GM12801 (cell line): ENCODE results near the gene HLA-DOB.

Source experiments
- TF ChIP-seq, protein P1 (sequence below): IDR thresholded peaks from one replicate; pipeline ENCODE4 v1.5.1; 2011; ENCODE audit warnings: control low read depth; ENCODE audit not compliant: insufficient read length; ENCODE audit errors: extremely low read depth

The HLA-DOB gene

DNA sequence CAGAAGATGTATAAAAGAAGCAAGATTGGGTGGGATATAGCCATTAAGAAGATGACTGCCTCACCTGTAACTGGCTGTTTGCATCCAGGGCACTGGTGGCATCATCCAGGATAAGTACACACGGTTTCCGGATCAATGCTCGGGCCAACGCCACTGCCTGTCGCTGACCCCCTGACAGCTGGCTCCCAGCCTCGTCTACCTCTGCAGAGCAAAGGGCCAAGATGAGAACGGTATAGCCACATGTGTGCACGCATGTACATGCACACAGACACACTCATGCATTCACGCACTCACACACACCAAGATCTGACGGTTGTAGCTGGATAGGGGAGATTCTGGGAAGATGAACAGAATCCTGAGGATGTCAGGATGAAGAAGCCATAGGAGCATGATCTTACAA is 30.2 kb upstream of the HLA-DOB start:
- TF ChIP-seq, protein P1, sequence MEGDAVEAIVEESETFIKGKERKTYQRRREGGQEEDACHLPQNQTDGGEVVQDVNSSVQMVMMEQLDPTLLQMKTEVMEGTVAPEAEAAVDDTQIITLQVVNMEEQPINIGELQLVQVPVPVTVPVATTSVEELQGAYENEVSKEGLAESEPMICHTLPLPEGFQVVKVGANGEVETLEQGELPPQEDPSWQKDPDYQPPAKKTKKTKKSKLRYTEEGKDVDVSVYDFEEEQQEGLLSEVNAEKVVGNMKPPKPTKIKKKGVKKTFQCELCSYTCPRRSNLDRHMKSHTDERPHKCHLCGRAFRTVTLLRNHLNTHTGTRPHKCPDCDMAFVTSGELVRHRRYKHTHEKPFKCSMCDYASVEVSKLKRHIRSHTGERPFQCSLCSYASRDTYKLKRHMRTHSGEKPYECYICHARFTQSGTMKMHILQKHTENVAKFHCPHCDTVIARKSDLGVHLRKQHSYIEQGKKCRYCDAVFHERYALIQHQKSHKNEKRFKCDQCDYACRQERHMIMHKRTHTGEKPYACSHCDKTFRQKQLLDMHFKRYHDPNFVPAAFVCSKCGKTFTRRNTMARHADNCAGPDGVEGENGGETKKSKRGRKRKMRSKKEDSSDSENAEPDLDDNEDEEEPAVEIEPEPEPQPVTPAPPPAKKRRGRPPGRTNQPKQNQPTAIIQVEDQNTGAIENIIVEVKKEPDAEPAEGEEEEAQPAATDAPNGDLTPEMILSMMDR = no peak

DNA sequence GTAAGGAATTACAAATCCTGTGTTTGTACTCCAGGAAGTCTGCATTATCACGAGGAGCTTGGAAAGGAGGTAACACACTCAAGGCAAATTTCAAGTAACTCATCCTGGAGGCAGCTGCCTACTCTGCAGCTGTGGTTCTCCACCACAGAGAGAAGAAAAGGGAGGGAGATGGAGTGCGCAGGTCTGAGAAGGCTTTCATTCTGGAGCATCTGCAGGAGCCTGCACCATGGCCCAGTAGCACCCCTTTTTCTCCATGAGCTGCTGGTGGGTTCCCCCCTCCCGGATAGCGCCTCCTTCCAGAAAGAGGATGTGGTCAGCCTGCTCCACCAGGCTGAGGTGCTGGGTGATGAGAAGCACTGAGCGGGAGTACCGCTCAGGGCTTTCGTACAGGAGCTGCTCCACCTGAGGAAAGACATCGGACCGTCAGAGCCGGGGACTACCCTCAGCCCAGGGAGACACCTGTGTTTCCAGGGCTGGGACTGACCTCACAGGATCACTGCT is 28.6 kb upstream of the HLA-DOB start:
- TF ChIP-seq, protein P1 = no peak

DNA sequence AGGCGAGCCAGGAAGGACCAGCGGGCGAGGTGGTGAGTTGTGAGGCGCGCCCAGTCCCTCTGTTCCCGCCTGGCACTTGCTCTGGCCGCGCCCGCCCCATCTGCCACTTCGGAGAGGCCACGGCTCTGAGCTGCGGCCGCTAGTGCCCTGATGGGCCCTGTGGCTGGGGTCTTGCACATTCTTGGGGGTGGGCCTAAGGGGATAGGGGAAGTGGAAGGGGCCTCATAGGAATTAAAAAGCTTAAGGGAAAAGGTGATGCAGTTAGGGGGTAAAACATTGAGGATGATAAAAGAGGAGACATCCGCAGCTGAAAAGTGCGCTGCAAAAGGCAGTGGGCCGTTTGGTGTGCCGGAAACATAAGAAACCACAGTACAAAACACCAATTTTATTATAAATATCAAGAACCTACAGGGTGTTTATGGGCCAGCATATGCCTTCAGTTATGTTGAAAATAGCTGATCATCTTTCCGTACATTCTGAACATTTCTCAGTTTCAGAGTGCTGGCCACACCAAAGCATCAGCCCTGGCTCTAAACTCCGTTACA is 28.1 kb upstream of the HLA-DOB start:
- TF ChIP-seq, protein P1 = no peak

DNA sequence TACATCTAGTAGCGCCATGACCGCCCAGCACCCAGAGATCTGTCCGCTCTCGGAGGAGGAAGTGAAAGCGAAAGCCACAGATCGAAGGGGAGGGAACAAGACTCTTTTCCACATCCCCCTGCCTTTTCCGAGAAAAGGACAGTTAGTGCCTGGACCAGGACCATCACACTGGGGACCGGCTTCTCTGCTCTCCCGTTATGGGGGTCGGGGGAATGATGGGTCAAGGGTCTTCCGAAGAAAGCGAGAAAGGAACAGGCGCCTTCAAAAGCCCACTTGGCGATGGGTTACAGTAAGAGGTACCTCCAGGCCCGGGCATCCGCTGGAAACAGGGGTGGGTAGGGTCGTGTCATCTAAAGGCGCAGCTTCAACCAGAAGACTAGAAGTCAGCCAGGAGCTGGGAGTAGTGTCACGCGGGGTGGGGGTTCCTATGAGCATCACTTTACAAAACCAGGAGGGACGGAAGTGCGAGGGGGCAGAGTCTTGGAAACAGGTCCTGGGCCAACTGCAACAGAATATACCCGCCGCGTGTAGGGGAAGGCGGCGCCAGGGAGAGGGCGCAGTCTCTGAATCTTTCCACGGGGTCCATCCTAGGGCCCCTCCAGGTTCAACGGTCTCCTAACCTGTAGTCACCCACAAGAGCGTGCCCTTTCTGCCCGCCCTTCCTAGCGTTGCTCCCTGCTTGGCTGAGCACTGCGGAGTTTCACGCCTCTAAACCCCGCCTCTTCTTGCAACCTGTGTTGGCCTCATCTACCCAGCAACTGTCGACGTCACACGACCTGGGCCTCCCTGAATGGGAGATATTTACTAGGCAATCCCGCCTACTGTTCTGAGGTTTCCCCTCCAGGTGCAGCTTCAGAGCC is 27.4 kb upstream of the HLA-DOB start, which contains the start of gene PSMB8:
PSMB8 (minus strand) TSS at position 69 of the 860 bp plus-strand sequence; CDS start at position 18, 51 bp downstream.
- TF ChIP-seq, protein P1 = no peak

DNA sequence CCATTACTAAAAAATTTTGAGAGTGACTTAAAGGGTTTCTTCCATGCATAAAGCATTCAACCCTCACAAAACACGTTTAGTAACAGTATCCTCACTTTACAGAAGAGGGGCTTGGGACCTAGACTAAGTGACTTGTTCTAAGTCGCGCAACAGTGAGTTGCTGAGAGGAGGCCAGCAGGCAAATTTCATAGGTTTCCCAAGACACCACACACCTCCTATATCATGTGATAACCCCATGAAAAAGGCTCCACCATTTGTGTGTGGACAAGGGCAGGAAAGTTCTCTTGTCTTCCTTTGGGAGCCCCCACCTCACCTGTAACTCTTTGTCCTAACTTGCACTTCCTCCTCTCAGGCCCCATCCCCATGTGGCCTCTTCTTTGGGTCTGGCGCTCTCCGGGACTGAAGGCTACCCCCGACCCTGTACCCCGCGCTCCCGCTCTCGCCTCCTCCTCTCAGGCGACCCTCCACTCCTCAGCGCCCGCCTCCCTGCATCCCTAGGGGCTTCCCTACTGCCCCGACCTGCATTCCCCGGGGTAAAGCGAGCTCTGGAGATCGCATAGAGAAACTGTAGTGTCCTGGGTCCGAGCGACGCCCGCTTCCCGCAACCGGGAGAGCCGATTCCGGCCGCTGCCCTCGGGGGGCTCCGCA is 26.7 kb upstream of the HLA-DOB start:
- TF ChIP-seq, protein P1 = no peak

DNA sequence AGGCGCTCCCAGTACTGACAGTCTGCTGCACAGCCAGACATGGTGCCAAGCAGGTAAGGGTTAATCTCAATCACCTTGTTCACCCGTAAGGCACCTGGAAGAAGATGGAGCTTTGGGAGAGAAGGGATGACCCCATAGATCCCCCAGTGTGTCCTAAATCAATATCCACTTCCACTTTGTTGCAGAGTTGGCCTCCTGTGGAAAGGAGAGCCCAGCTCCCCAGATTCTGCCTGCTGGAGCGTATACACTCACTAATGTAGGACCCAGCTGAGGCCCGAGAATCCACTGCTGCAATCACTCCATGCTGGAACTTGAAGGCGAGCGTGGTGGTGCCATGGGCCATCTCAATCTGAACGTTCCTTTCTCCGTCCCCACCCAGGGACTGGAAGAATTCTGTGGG is 25.9 kb upstream of the HLA-DOB start:
- TF ChIP-seq, protein P1 = no peak

DNA sequence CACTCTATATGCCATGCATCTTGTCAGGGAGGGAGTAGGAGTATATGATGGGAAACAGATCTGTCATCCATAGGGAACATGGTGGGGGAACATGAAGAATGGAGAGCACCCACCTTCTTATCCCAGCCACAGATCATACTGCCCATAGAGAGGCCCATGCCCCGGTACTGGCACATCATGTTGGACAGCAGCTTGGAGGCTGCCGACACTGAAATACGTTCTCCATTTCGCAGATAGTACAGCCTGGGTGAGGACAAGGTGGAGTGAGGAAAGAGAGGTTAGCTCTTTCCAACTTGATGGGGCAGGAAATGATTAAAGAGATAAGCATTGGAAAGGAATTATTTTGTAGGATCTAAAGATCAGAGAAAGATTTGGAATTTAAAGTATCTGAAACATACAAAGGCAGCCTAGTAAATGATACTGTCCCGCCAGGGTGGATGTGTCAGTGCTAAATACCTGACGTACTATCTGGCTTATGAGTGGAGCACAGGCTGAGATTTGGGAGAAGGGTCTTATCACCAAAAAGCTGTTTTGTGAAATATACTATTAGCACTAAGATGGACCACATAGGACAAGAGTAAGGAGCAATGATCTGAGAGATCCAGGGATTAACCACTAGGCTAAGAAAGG is 25.3 kb upstream of the HLA-DOB start:
- TF ChIP-seq, protein P1 = no peak
